ENCODE results near the gene ARF3. TPM values are rescaled to one million over a fixed set of nuclear protein-coding genes. Genes with fewer than 3 reads are reported as not detected.

Gene ARF3
- total and polyA plus RNA-seq, 2 of the 13 experiments (the other 11 are each of a cell fraction or from before 2014, with no cell fraction given) = 53.8 to 57.9 TPM

DNA sequence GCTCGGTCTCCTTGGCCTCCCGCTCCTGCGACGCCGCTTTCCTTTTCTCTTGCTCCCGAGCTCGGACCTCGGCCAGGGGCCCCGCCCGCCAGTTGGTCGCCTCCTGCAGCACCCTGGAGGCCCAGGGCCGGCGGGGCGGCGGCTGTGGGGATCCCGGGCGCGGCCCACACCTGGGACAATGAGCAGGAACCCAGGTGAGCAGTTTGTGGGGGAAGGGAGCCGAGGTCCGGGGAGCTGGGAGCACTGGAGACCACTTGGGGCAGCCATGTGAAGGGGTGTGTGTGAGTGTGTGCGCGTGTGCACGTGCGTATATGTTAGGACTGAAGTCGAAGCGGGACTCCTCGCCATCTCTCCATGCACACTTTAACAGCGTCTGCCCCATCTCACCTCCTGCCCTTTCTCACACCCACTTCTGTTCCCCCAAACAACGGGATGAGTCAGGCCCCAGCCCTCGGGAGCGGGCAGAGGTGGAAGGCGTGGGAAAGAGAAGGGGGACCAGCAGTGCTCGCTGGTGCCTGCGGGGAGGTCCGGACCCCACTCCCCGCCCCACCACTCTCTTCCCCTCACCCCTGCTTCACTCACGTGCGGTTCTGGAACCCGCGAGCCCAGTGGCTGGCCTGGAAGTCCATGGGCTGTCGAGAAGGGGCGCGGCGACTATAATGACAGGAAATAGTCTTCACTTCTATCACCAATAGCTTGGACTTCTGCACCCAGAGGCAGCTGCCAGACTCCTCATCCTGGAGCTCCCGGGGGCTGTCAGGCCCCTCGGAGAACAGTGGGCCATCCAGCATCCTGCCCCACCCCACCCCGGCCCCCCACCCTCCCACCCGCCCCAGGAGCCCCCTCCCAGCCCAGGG, 41.4 kb upstream of the ARF3 start (continued):
- TF ChIP-seq, protein P1, sequence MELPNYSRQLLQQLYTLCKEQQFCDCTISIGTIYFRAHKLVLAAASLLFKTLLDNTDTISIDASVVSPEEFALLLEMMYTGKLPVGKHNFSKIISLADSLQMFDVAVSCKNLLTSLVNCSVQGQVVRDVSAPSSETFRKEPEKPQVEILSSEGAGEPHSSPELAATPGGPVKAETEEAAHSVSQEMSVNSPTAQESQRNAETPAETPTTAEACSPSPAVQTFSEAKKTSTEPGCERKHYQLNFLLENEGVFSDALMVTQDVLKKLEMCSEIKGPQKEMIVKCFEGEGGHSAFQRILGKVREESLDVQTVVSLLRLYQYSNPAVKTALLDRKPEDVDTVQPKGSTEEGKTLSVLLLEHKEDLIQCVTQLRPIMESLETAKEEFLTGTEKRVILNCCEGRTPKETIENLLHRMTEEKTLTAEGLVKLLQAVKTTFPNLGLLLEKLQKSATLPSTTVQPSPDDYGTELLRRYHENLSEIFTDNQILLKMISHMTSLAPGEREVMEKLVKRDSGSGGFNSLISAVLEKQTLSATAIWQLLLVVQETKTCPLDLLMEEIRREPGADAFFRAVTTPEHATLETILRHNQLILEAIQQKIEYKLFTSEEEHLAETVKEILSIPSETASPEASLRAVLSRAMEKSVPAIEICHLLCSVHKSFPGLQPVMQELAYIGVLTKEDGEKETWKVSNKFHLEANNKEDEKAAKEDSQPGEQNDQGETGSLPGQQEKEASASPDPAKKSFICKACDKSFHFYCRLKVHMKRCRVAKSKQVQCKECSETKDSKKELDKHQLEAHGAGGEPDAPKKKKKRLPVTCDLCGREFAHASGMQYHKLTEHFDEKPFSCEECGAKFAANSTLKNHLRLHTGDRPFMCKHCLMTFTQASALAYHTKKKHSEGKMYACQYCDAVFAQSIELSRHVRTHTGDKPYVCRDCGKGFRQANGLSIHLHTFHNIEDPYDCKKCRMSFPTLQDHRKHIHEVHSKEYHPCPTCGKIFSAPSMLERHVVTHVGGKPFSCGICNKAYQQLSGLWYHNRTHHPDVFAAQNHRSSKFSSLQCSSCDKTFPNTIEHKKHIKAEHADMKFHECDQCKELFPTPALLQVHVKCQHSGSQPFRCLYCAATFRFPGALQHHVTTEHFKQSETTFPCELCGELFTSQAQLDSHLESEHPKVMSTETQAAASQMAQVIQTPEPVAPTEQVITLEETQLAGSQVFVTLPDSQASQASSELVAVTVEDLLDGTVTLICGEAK (IDR thresholded peaks at IDR 0.05) = no peak
- TF ChIP-seq, protein P1 (CRISPR knock-in tag; IDR thresholded peaks at IDR 0.05) = peak; percentile 86; the same call in 1 of the 2 replicates
- TF ChIP-seq WIZ (CRISPR knock-in tag; IDR thresholded peaks at IDR 0.05) (no peak), ZMYM3 (CRISPR knock-in tag; IDR thresholded peaks at IDR 0.05) (no peak), GTF3A (CRISPR knock-in tag; conservative IDR thresholded peaks at IDR 0.05) (no peak), ZFP37 (CRISPR knock-in tag; IDR thresholded peaks at IDR 0.05; ENCODE audit: borderline replicate concordance) (peak; percentile 97), TAF15 (IDR thresholded peaks at IDR 0.05; ENCODE audit: low read depth, low read length, poor library complexity, severe bottlenecking) (peak; percentile 4), NFYB (CRISPR knock-in tag; IDR thresholded peaks at IDR 0.05) (no peak), NFIB (CRISPR knock-in tag; IDR thresholded peaks at IDR 0.05; ENCODE audit: borderline replicate concordance) (peak; percentile 76; the same call in 1 of the 2 replicates), MLLT10 (CRISPR knock-in tag; IDR thresholded peaks at IDR 0.05) (no peak), ZNF354B (CRISPR knock-in tag; IDR thresholded peaks at IDR 0.05) (0 out of 2 replicates have a peak, but pooled peaks have one; percentile 52)
- TF ChIP-seq, protein P2, sequence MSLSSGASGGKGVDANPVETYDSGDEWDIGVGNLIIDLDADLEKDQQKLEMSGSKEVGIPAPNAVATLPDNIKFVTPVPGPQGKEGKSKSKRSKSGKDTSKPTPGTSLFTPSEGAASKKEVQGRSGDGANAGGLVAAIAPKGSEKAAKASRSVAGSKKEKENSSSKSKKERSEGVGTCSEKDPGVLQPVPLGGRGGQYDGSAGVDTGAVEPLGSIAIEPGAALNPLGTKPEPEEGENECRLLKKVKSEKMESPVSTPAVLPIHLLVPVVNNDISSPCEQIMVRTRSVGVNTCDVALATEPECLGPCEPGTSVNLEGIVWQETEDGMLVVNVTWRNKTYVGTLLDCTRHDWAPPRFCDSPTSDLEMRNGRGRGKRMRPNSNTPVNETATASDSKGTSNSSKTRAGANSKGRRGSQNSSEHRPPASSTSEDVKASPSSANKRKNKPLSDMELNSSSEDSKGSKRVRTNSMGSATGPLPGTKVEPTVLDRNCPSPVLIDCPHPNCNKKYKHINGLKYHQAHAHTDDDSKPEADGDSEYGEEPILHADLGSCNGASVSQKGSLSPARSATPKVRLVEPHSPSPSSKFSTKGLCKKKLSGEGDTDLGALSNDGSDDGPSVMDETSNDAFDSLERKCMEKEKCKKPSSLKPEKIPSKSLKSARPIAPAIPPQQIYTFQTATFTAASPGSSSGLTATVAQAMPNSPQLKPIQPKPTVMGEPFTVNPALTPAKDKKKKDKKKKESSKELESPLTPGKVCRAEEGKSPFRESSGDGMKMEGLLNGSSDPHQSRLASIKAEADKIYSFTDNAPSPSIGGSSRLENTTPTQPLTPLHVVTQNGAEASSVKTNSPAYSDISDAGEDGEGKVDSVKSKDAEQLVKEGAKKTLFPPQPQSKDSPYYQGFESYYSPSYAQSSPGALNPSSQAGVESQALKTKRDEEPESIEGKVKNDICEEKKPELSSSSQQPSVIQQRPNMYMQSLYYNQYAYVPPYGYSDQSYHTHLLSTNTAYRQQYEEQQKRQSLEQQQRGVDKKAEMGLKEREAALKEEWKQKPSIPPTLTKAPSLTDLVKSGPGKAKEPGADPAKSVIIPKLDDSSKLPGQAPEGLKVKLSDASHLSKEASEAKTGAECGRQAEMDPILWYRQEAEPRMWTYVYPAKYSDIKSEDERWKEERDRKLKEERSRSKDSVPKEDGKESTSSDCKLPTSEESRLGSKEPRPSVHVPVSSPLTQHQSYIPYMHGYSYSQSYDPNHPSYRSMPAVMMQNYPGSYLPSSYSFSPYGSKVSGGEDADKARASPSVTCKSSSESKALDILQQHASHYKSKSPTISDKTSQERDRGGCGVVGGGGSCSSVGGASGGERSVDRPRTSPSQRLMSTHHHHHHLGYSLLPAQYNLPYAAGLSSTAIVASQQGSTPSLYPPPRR (CRISPR knock-in tag; IDR thresholded peaks at IDR 0.05; ENCODE audit: borderline replicate concordance) = no peak; the same call in 1 of the 2 replicates
- TF ChIP-seq, protein P3, sequence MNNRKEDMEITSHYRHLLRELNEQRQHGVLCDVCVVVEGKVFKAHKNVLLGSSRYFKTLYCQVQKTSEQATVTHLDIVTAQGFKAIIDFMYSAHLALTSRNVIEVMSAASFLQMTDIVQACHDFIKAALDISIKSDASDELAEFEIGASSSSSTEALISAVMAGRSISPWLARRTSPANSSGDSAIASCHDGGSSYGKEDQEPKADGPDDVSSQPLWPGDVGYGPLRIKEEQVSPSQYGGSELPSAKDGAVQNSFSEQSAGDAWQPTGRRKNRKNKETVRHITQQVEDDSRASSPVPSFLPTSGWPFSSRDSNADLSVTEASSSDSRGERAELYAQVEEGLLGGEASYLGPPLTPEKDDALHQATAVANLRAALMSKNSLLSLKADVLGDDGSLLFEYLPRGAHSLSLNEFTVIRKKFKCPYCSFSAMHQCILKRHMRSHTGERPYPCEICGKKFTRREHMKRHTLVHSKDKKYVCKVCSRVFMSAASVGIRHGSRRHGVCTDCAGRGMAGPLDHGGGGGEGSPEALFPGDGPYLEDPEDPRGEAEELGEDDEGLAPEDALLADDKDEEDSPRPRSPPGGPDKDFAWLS (CRISPR knock-in tag; IDR thresholded peaks at IDR 0.05; ENCODE audit: borderline replicate concordance) = no peak

Data from HepG2 (cell line).